Adipocyte (in vitro differentiated cells): ENCODE measurements around the gene DPYD.

Experiments used
- DNase-seq: peaks from one replicate; pipeline ENCODE4 v3.0.0-alpha.2; 2015; ENCODE audit warnings: low read depth
- H3K27me3 ChIP-seq: replicated peaks from 2 replicates; pipeline ENCODE4 v1.7.0; 2013; ENCODE audit warnings: mild to moderate bottlenecking, low read length, moderate library complexity; ENCODE audit not compliant: control insufficient read depth, insufficient read depth
- H3K36me3 ChIP-seq: 2 replicates; pipeline ENCODE4 v1.7.0; 2013; ENCODE audit warnings: low read length, mild to moderate bottlenecking, moderate library complexity; ENCODE audit not compliant: control insufficient read depth, insufficient read depth, severe bottlenecking
- H3K4me1 ChIP-seq: 2 replicates; pipeline ENCODE4 v1.7.0; 2013; ENCODE audit warnings: mild to moderate bottlenecking, low read length, moderate library complexity; ENCODE audit not compliant: control insufficient read depth, insufficient read depth
- H3K4me3 ChIP-seq: 2 replicates; pipeline ENCODE4 v1.7.0; 2013; ENCODE audit warnings: mild to moderate bottlenecking, low read length, moderate library complexity
- H3K9ac ChIP-seq: 2 replicates; pipeline ENCODE4 v1.7.0; 2013; ENCODE audit warnings: mild to moderate bottlenecking, low read length, moderate library complexity
- H3K9me3 ChIP-seq: 2 replicates; pipeline ENCODE4 v1.7.0; 2013; ENCODE audit warnings: mild to moderate bottlenecking, low read length, moderate library complexity; ENCODE audit not compliant: control insufficient read depth

DPYD gene

DNA sequence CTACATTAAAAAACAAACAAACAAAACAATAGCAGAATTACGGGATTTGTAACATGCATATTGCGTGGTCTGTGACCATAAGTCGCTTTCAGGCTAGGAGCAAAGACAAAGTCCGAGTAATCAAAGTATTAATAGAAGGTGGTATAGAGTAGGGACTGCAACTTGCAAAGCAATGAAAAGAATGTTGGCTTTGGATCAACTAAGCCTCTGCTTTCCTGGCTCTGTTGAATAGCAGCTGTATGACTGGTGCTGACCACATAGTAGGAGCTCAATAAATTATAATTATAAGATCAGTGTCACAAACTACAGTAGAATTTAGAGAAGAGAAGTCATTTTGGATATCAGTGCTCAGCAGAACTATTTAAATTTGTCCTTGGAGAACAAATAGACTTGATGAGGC lies 586.4 kb downstream of the DPYD start:
- H3K4me3 ChIP-seq: no peak overlapping the region
- H3K9me3 ChIP-seq: no peaks in the 10 kb centered on the region
- H3K4me1 ChIP-seq: peaks cover 48% of the 10 kb centered on the region
- no peaks in the 10 kb centered on the region for H3K36me3 ChIP-seq
- H3K27me3 ChIP-seq: no peaks in the 10 kb centered on the region
- no peak overlapping the region for H3K9ac ChIP-seq
- DNase-seq: peak; percentile 41

DNA sequence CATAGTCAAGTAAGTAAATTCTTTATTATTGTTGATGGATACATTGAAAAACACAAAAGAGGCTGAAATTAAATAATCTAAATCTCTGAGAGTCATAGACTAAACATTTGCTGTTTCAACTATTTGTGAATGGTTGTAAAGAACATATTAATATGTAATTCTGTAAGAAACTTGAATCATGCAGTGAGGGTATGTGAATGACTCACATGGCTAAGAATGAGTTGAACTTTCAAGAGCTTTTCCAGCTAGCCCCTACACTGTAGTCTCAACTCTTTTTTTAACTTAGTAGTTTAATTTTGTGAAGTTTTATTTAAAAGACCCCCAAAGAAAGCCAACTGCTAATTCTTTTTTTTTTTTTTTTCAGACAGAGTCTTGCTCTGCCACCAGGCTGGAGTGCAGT lies 588.1 kb downstream of the DPYD start:
- Histone ChIP-seq H3K4me1 (peaks cover 38% of the 10 kb centered on the region), H3K9me3 (no peaks in the 10 kb centered on the region), H3K9ac (no peak overlapping the region)

DNA sequence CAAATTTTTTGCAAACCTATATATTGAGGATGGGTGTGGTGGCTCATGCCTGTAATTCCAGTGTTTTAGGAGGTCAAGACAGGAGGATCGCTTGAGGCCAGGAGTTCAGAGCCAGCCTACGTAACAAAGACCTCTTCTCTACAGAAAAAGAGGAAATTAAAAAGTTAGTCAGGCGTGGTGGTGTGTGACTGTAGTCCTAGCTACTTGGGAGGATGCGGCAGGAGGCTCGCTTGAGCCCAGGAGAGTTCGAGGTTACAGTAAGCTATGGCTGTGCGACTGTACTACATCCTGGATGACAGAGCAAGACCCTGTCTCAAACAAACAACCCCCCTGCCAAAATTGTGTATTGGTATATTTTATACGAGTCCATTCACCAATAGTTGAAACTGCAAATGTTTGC lies 589.7 kb downstream of the DPYD start:
- DNase-seq: no peak
- H3K9me3 ChIP-seq: no peaks in the 10 kb centered on the region
- H3K27me3 ChIP-seq: no peaks in the 10 kb centered on the region
- H3K4me1 ChIP-seq: peaks cover 22% of the 10 kb centered on the region
- no peak overlapping the region for H3K4me3 ChIP-seq
- H3K9ac ChIP-seq: no peak overlapping the region
- H3K36me3 ChIP-seq: no peaks in the 10 kb centered on the region

More for the DNA sequence above, 588.1 kb downstream of the DPYD start:
- no peak overlapping the region for H3K4me3 ChIP-seq
- no peaks in the 10 kb centered on the region for H3K27me3 ChIP-seq
- DNase-seq: peak; percentile 66
- H3K36me3 ChIP-seq: no peaks in the 10 kb centered on the region

DNA sequence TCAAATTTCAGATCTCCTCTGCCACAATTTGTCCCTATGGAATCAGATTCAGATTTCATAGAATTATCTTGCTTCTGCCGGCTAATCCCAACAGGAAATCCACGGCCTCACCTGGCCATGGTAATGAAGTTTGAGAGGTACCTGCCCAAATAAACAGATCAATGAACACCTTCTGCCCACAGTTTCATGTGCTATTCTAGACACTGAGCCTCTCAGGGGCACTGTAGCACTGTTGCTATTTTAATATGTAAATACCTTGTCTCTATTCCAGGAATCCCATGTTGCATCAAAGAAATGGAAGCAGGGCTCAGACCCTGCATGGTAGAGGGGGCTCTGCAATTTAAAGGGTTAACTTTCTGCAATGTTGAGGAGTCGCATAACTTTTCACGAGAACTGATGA lies 606.1 kb downstream of the DPYD start:
- Histone ChIP-seq H3K4me1 (no peaks in the 10 kb centered on the region), H3K9me3 (peaks cover 4% of the 10 kb centered on the region), H3K9ac (no peak overlapping the region), H3K27me3 (no peaks in the 10 kb centered on the region), H3K4me3 (no peak overlapping the region), H3K36me3 (no peaks in the 10 kb centered on the region)
- no peak for DNase-seq

DNA sequence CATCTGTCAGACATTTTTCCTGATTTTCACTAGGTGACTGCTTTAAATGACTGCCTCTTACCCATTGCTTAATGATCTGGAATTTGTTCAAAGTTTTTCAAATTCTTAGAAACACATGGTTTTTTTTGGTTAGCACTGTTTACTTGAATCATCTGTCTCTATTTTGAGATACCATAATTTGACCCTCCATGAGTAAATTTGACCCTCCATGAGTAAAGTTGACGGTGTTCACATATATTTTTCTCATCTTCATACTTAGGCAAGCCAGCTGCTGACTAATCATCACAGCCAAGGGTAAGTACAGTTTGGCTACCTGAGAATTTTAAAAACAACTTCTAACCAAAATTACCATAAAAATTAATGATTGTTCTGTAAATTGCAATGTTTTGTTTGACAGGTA lies 612.7 kb downstream of the DPYD start:
- Histone ChIP-seq H3K9me3 (no peaks in the 10 kb centered on the region), H3K4me1 (peaks cover 6% of the 10 kb centered on the region), H3K36me3 (no peaks in the 10 kb centered on the region), H3K4me3 (no peak overlapping the region), H3K9ac (no peak overlapping the region), H3K27me3 (no peaks in the 10 kb centered on the region)
- DNase-seq: peak; percentile 31

DNA sequence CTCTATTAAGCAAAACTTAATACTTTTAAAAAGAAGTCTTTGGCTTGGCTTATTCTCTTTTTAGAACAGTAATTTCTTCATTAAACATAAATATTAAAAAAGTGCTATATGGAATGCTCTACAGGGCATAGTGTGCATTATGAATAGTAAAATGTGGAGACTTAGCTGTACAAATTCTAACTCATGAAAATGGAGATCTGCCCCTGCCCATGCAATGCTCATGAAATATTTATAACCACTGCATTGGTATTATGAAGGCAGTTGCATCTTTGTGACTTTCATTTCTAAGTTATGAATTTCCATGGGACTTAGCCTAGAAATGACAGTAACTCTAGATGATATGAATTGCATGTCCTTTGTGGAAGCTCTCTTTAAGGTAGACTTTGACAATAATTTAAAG lies 613.3 kb downstream of the DPYD start:
- no peak for DNase-seq

DNA sequence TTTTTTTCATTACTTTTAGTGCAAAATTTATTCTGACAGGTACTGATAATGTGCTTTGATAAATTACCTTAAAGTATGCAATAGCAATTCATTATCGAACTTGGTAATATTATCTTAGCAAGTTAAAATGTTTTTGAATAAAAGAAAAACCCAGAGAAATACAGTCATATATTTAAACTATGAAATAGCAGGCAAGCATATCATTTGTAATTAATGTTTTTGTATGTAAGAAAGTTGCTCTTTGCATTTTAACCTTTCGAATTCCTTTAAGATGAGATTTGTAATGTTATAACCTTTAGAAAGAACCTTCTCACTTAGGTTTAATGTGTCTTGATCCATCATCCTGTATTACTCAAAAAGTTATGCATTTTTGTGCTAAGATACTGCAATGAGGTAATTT lies 613.7 kb downstream of the DPYD start:
- no peak overlapping the region for H3K4me3 ChIP-seq
- no peak for DNase-seq
- no peaks in the 10 kb centered on the region for H3K36me3 ChIP-seq
- H3K27me3 ChIP-seq: no peaks in the 10 kb centered on the region
- peaks cover 6% of the 10 kb centered on the region for H3K4me1 ChIP-seq
- no peak overlapping the region for H3K9ac ChIP-seq
- H3K9me3 ChIP-seq: no peaks in the 10 kb centered on the region

More for the DNA sequence above, 613.3 kb downstream of the DPYD start:
- Histone ChIP-seq H3K9ac (no peak overlapping the region), H3K4me1 (peaks cover 6% of the 10 kb centered on the region), H3K9me3 (no peaks in the 10 kb centered on the region), H3K27me3 (no peaks in the 10 kb centered on the region), H3K36me3 (no peaks in the 10 kb centered on the region), H3K4me3 (no peak overlapping the region)

DNA sequence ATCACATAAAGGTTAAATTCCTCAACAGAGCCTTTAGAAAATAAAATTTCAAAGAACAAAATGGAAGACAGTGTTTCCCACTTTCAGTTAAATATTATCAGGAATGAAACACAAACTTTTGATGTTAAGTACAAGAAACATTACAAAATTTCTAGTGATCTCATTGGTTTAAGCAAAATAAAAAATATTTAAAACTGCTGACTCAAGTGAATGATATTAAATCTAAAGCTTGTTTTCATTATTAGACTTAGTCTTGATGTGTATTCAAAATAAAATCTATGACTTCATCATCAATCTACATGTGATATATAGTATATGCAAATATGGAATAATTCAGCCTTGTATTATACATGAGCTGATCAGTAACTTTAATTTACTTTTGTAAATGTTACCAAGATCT lies 614.3 kb downstream of the DPYD start:
- H3K4me1 ChIP-seq: peaks cover 6% of the 10 kb centered on the region
- H3K4me3 ChIP-seq: no peak overlapping the region
- H3K27me3 ChIP-seq: no peaks in the 10 kb centered on the region
- DNase-seq: no peak
- H3K36me3 ChIP-seq: no peaks in the 10 kb centered on the region
- H3K9ac ChIP-seq: no peak overlapping the region
- H3K9me3 ChIP-seq: no peaks in the 10 kb centered on the region

DNA sequence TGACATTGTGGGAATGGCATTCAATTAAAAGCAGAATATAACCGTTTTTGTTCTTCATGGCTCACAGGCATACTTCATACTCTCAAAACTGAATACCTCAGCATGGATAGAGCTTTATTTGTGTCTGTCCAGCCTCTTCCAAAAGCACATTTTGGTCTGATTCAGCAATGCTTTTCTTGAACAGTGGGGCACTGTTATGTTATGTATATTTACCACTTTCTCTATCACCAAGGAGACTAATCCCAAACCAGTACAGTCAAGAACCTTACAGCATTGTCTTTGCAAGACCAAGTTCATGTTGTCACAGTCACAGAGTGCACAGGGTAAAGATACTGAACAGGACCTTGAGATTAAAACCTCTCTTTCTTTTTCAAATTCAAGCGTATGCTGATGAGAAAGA lies 616.5 kb downstream of the DPYD start:
- Histone ChIP-seq H3K4me1 (peaks cover 6% of the 10 kb centered on the region), H3K27me3 (no peaks in the 10 kb centered on the region), H3K9ac (no peak overlapping the region), H3K36me3 (no peaks in the 10 kb centered on the region), H3K9me3 (no peaks in the 10 kb centered on the region), H3K4me3 (no peak overlapping the region)
- DNase-seq: no peak

DNA sequence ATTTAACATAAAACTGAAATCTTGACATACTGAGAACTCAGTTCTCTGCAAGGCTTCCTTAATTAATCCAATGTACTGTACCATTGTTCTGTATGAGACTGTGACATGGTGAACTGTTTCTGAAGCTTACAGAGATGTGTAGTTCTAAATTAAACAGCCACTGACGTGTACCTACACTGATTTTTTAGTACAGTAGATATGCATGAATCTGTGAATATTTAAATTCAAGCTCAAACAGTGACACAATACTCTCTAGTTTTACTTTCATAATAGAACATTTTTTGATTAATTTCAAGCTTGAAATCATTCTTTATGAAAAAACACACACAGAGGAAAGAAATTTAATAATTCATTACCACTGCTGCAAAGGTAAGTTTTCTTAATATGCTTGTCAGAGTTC lies 621.9 kb downstream of the DPYD start:
- Histone ChIP-seq H3K4me1 (no peaks in the 10 kb centered on the region), H3K9me3 (no peaks in the 10 kb centered on the region)
- DNase-seq: no peak

DNA sequence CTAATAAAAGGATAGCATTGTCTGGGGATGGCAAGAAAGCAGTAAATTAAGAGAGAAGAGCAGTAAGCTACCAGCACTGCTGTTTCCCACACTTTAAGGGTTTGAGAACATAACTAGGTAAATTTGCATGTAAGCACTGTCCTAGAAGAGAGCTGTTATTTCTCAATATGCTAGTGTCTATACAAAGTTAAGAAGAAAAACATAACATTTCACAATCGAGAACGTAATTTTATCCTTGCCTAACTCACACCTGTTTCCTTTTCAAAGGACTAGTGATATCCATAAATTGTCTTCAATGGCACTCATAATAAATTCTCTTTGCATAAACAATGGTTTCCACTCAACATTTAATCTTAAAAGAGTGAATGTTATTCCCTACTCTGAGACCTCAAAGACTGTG lies 623.2 kb downstream of the DPYD start:
- no peaks in the 10 kb centered on the region for H3K9me3 ChIP-seq
- peaks cover 5% of the 10 kb centered on the region for H3K36me3 ChIP-seq
- H3K9ac ChIP-seq: no peak overlapping the region
- H3K4me1 ChIP-seq: no peaks in the 10 kb centered on the region
- DNase-seq: peak; percentile 30
- no peak overlapping the region for H3K4me3 ChIP-seq
- H3K27me3 ChIP-seq: no peaks in the 10 kb centered on the region

More for the DNA sequence above, 621.9 kb downstream of the DPYD start:
- Histone ChIP-seq H3K9ac (no peak overlapping the region), H3K36me3 (peaks cover 5% of the 10 kb centered on the region), H3K4me3 (no peak overlapping the region), H3K27me3 (no peaks in the 10 kb centered on the region)

DNA sequence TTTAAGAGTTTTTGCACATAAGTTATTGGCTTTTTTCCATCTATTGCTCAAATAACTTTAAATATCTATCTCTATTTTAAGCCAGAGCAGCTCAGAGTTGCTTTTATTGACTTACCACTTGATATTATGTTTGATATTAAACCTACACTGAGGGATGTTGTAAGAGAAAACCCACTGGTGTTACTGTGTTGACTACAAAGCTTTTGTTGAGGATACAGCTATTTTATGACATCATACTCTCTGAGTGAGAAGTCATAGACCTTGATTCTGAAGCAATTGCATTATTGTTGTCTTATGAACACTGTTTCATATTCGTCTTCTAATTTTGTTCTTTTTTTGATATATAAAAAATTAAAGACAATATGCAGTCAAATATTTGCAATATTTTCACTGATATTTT lies 638.9 kb downstream of the DPYD start:
- Histone ChIP-seq H3K4me1 (peaks cover 21% of the 10 kb centered on the region), H3K27me3 (no peaks in the 10 kb centered on the region), H3K9me3 (no peaks in the 10 kb centered on the region), H3K9ac (no peak overlapping the region), H3K4me3 (no peak overlapping the region), H3K36me3 (no peaks in the 10 kb centered on the region)
- DNase-seq: no peak
